Stimulated activated CD4-positive, alpha-beta T cell treated with anti-CD3 and anti-CD28 coated beads, Interleukin-12 subunit alpha, Interleukin-12 subunit beta, amount 100 ng/mL, for 4 hours (primary cell): ENCODE measurements around the gene GRIN2A.

ENCODE experiments used
- DNase-seq: peaks from one replicate; pipeline ENCODE4 v3.0.0-alpha.2; 2020

The GRIN2A gene

GRCh38 chr16:10128397-10129258 lies 53.6 kb downstream of the GRIN2A start:
- no peak for DNase-seq

- DNase-seq, result no peak
These were observed 55.5 kb downstream of the GRIN2A start for GRCh38 chr16:10126686-10127085.

GRCh38 chr16:10123141-10123540 lies 59.1 kb downstream of the GRIN2A start:
- no peak for DNase-seq

- no peak for DNase-seq
These were observed 59.7 kb downstream of the GRIN2A start for GRCh38 chr16:10122546-10122945.

GRCh38 chr16:10121897-10122425 lies 60.3 kb downstream of the GRIN2A start:
- DNase-seq, result no peak

- DNase-seq, result no peak
These were observed 60.7 kb downstream of the GRIN2A start for GRCh38 chr16:10121491-10121890.

GRCh38 chr16:10120953-10121352 lies 61.3 kb downstream of the GRIN2A start:
- DNase-seq, result no peak

GRCh38 chr16:10114409-10114808 lies 67.8 kb downstream of the GRIN2A start:
- no peak for DNase-seq

GRCh38 chr16:10113248-10113647 lies 69.0 kb downstream of the GRIN2A start:
- no peak for DNase-seq

GRCh38 chr16:10112021-10112420 lies 70.2 kb downstream of the GRIN2A start:
- no peak for DNase-seq

GRCh38 chr16:10111156-10111761 lies 71.0 kb downstream of the GRIN2A start:
- DNase-seq, result no peak

- no peak for DNase-seq
These were observed 71.7 kb downstream of the GRIN2A start for GRCh38 chr16:10110552-10110951.

GRCh38 chr16:10107081-10107480 lies 75.1 kb downstream of the GRIN2A start:
- no peak for DNase-seq

- no peak for DNase-seq
These were observed 78.5 kb downstream of the GRIN2A start for GRCh38 chr16:10103700-10104099.

- no peak for DNase-seq
These were observed 79.1 kb downstream of the GRIN2A start for GRCh38 chr16:10103118-10103517.

GRCh38 chr16:10100829-10101228 lies 81.4 kb downstream of the GRIN2A start:
- no peak for DNase-seq

- DNase-seq, result no peak
These were observed 83.2 kb downstream of the GRIN2A start for GRCh38 chr16:10098991-10099390.

GRCh38 chr16:10097271-10097670 lies 85.0 kb downstream of the GRIN2A start:
- DNase-seq, result no peak

- DNase-seq, result no peak
These were observed 88.7 kb downstream of the GRIN2A start for GRCh38 chr16:10093576-10093975.

GRCh38 chr16:10090816-10091215 lies 91.4 kb downstream of the GRIN2A start:
- DNase-seq, result no peak

- DNase-seq, result no peak
These were observed 93.8 kb downstream of the GRIN2A start for GRCh38 chr16:10088380-10088793.

- DNase-seq, result no peak
These were observed 95.1 kb downstream of the GRIN2A start for GRCh38 chr16:10087151-10087550.

GRCh38 chr16:10086620-10087019 lies 95.6 kb downstream of the GRIN2A start:
- DNase-seq, result no peak

GRCh38 chr16:10085078-10085798 lies 97.0 kb downstream of the GRIN2A start:
- no peak for DNase-seq
